GM18861 (cell line): ENCODE measurements around the gene MAPK8IP1.
A peak's percentile ranks its signal among the peaks of the same experiment; 100 is the strongest.

Source experiments
- ATAC-seq: cut with Tn5 transposase; IDR thresholded peaks from one replicate; pipeline ENCODE4 v1.9.1; 2021; ENCODE audit not compliant: unreplicated experiment

The MAPK8IP1 gene

DNA sequence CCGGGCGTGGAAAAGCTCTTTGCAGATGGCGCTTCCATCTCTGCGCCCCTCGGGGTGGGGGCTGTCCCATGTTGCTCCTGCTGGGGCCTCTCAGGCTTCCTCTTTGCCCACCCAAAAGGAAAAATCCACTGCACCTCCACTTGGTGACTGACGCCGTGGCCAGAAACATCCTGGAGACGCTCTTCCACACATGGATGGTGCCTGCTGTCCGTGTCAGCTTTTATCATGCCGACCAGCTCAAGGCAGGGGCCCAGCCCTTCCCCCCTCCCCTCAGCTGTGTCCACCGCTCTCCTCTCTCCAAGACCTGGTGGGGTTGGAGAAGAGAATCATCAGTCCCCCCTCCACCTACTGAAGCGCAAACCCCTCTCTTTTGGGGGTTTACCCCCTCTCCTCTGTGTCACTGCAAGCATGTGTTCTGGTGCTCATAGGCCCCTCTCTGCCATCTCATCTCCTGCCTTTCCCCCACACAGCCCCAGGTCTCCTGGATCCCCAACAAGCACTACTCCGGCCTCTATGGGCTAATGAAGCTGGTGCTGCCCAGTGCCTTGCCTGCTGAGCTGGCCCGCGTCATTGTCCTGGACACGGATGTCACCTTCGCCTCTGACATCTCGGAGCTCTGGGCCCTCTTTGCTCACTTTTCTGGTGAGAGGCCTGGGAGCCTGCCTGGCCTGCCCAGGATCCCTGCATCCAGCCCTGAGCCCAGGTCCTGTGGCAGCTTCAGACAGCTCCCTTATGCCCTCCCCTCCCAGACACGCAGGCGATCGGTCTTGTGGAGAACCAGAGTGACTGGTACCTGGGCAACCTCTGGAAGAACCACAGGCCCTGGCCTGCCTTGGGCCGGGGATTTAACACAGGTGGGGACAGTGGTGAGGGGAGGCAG is 38.8 kb downstream of the MAPK8IP1 start:
- no peak for ATAC-seq

- no peak for ATAC-seq
These were observed 39.5 kb downstream of the MAPK8IP1 start for GRCh38 chr11:45924927-45925326.

- no peak for ATAC-seq
These were observed 40.1 kb downstream of the MAPK8IP1 start for GRCh38 chr11:45925550-45925949.

DNA sequence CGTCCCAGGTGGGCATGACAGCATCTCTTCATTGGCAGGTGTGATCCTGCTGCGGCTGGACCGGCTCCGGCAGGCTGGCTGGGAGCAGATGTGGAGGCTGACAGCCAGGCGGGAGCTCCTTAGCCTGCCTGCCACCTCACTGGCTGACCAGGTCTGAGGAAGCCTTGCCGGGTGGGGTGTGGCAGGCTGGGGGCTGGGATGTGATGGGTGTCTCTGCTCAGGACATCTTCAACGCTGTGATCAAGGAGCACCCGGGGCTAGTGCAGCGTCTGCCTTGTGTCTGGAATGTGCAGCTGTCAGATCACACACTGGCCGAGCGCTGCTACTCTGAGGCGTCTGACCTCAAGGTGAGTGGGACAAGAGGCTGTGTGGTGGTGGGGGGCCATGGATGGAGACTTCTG is 40.5 kb downstream of the MAPK8IP1 start:
- ATAC-seq, result no peak

DNA sequence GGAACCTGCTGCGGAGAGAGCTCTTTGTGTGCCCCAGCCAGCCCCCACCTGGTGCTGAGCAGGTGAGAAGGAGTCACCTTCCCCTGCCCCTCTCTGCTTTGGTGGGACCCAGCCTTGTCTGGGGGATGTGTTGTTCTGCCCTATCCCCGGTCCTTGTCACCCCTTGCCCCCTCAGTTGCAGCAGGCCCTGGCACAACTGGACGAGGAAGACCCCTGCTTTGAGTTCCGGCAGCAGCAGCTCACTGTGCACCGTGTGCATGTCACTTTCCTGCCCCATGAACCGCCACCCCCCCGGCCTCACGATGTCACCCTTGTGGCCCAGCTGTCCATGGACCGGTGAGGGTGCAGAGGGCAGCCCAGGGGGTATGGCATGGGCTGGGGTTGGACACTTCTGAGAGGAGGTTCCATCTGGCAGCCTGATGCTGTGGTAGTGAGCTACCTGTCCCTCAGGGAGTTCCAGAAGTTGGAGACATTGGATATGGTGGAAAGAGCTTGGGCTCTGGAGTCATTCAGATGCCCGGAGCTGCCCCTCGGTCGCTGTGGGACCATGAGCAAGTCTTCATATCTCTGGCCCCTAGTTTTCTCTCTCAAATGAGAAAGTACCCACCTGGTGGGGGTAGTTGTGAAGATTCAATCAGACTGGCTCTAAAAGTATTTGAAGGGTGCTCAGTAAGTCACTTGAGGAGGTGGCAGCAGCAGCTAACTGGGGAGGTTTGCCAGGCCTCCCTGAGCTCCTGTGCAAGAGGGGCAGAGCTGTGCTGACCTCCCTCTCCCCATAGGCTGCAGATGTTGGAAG is 41.3 kb downstream of the MAPK8IP1 start:
- ATAC-seq, result no peak

DNA sequence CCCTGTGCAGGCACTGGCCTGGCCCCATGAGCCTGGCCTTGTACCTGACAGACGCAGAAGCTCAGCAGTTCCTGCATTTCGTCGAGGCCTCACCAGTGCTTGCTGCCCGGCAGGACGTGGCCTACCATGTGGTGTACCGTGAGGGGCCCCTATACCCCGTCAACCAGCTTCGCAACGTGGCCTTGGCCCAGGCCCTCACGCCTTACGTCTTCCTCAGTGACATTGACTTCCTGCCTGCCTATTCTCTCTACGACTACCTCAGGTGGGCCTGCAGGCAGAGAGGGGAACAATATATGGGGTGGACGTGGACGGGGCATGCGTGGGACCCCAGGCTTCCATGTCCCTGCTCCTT is 41.9 kb downstream of the MAPK8IP1 start:
- no peak for ATAC-seq

GRCh38 chr11:45927684-45928413 is 42.4 kb downstream of the MAPK8IP1 start:
- no peak for ATAC-seq

DNA sequence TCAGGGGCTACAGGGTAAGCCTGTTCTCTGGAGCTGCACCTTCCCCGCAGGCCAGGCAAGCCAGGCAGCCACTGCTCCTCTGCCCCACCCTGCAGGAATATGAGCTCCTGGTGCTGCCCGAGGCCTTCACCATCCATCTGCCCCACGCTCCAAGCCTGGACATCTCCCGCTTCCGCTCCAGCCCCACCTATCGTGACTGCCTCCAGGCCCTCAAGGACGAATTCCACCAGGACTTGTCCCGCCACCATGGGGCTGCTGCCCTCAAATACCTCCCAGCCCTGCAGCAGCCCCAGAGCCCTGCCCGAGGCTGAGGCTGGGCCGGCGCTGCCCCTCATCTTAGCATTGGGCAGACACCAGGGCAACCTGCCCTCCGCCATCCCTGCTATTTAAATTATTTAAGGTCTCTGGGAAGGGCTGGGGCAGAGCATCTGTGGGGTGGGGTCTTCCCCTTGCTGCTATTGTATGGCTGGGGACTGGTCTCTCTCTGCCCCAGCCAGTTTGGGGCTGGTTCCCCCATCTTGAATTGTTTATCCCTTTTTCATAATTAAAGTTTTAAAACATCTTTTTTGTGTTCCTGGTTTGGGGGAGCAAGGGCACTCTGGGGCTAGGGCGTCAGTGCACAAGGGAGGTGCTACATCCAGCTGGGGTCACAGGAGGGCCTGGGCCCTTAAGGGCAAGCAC is 43.2 kb downstream of the MAPK8IP1 start:
- ATAC-seq, result no peak

- no peak for ATAC-seq
These were observed 44.1 kb downstream of the MAPK8IP1 start for GRCh38 chr11:45929486-45930030.

GRCh38 chr11:45930031-45930794 is 44.8 kb downstream of the MAPK8IP1 start:
- ATAC-seq, result peak; percentile 88

DNA sequence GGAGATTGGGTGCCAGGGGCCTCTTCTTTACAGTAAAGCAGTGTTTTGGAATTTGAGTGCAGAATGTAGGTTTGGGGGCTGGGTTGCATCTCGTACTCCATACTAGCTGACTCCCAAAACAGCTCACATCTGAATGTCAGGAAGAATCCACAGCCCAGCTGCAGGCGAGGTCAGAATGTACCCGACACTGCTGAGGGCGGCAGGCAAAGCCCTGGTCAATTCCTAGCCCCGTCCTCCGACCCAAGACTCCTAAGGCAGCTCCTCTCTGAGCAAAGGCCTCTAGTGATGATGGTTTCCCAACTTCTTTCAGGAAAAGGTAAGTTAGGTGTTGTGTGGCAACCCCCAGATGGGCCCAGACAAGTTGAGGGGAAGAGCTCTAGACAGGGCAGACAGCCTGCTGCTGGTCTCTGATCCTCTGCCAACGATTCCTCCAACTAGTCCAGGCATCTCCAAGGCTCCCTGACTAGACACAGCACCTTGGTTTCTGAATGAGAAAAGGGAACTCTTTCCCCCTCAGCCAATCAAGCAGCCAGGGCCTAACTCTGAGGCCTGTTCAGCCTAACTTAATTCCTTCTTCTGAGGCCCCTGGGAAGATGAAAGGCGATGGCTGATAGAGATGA is 45.6 kb downstream of the MAPK8IP1 start:
- ATAC-seq, result no peak

DNA sequence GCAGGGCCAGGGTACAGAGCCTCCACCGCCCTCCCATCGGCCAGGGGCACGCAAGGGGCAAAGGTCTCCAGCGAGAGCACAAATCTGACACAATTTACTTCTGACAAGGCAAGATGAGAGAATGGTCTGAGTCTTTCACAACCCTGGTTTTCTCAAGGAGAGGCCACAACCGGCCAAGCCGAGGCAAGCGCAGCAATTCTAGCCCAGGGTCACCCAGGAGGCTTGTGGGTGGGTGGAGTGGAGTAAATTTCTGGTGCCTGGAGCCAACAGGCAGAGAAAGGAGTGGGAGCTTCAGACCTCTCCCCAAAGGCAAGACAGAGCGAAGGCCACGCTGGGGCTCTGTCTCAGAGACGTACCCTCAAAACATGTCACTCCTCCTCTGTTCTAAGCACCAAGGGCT is 46.3 kb downstream of the MAPK8IP1 start:
- ATAC-seq, result no peak

DNA sequence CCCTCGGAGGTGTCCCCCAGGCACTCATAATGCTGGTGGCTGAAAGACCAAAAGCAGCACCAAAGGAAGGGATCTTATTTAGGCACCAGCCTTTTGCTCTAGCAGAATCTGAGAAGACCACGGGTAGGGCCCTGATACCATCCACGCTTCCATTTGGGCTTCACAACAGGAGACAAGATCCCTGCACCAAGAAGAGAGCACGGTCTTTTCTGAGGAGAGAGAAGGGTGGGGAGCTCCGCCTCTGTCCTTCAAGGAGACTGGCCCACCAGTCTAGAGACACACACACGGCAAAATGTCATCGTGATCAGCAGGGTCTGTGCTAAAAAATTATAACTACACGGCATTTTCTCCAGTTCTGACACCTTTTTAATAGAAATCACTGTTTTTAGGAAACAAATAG is 46.8 kb downstream of the MAPK8IP1 start:
- no peak for ATAC-seq

DNA sequence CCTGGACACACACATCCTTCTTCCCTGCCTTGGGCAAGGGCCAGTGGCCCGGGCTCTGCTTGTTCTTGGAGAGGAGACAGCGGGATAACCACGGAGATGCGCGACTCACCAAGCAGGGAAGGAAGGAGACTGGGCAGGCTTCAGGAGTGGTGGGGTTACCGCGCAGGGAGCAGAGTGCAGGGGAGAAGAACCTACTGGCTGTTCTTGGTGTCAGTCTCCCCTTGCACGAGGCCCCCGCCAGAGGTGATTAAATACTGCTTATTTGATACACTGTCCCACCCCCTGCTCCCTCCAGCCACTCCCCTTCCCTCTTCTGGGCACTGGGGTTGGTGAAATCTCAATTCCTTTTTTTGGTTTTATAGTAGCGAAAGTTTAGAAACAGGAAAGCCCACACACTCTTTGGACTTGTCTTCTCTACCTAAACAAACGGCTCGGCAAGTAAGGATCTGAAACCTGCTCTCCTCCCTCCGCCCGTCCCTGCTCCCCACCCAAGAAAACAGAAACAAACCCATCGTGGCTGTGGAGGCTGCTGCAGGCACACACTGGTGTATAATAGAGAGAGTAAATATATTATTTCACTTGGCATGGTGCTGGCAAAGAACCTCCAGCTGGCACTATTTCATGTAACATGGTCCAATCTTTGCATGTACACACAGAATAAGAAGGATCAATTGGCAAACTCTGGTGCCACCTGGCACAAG is 47.8 kb downstream of the MAPK8IP1 start:
- no peak for ATAC-seq

GRCh38 chr11:45933846-45934579 is 48.6 kb downstream of the MAPK8IP1 start:
- no peak for ATAC-seq

DNA sequence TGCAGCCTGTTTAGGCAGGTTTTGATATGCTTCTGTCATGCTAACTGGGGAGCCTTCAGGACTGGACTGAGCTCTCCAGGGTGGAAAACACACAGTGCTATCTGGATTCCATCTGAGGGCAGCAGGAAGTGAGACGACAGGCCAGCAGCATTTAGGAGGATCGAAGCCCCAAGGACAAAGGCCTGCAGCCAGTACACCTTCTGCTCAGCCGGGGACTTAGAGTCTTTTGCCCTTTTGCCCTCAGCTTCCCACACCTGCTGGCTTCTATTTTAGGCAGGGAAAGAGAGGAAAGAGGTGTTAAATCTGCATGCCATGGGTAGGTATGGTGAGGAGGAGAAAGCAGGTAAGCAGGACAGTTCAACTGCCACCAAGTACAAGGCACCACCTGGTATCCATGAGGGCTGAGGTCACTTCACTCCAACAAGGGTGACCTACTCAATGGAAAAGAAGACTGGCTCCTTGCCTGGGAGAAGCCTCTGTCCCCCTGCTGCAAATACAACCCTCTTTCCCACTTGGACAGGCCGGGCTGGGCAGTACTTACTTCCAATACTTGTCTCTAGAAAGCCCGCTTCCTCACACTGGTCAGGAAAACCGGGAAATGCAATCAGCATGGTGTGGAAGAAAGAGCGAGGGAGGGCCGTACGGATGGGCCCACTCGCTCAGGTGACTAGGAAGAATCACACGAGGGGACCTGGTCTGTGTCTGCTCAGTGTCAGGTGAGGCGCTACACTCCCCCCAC is 49.3 kb downstream of the MAPK8IP1 start:
- no peak for ATAC-seq

DNA sequence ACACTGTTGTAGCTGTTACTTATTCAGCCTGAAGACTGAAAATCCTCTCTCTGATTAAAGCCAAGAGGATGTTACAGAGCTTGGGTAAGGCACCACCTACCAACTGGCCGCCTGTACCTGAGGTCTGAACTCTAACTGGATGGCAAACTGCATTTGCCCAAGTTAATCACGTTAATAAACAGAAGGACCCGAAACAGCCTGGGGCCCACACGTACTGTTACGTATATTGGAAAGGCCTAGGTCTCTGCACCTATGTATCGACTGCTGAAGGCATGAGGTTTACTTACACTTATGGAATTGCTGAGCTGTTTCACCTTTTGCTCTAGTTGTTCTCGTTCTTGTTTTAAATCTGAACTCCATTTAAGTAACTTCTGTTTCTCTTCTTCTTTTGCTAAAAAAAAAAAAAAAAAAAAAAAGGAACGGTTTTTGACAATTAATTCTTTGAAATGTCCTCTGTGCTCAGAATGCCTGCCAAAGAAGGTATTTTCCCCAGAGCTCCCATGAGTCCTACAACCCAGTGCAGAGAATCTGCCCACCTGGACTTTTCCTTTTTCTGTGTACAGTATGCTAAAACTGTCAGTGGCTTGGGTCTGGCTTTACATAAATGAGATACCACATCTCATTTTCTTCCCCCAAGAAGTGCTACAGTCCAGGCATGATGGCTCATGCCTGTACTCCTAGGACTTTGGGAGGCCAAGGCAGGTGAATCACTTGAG is 50.1 kb downstream of the MAPK8IP1 start:
- ATAC-seq, result no peak
